ENCODE measurements around the gene KCTD17. TPM values are rescaled to one million over a fixed set of nuclear protein-coding genes. Genes with fewer than 3 reads are reported as not detected.

The KCTD17 gene
- total RNA-seq, 1 experiment from 2014 or later = 32.7 TPM

DNA sequence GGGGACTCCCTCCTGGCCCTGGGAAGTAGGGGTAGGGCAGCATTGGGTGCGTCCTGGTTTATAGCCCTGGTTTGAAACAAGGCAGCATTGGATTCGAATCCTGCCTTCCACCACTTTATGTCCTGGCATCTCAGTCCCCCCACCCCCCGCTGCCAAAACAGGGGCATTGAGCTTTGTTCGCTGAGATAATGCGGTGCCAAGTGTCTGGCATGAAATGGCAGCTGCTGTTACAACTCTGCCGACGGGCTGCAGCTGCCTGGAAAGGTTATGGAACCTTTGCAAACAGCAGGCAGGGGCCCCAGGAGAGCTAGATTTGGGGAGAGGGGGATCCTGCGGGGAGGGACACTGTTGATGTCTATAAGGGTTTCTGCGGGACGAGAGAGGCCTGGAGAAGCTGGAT, 34.2 kb upstream of the KCTD17 start:
- POLR2A ChIA-PET = no interaction called here
- H3K4me3 ChIP-seq (ENCODE audit: low read depth in 2 of 2, low read length in 2 of 2) = no peak overlapping the region
- H3K27me3 ChIP-seq (ENCODE audit: control insufficient read depth, insufficient read depth, low read length) = no peaks in the 10 kb centered on the region
- BruUV-seq (replicated peaks) = no TSS peak
- CTCF ChIA-PET = no interaction called here
- ATAC-seq (no peak), DNase-seq (ENCODE audit: low read depth, low spot score) (no peak)
- H3K36me3 ChIP-seq (ENCODE audit: control insufficient read depth, insufficient read depth, low read length) = no peaks in the 10 kb centered on the region
- intact Hi-C loops (cut with micrococcal nuclease; ENCODE audit: unreplicated experiment) (no loop called here), in situ Hi-C loops (cut with HindIII; ENCODE audit: low pct_unique_long_range_greater_than_20kb, low sequenced_read_pairs) (no loop called here)
- TF ChIP-seq TCF7L2 (IDR thresholded peaks at IDR 0.05; ENCODE audit: low read depth, low read length) = no peak
- no peak for TF ChIP-seq REST (IDR thresholded peaks at IDR 0.05; ENCODE audit: insufficient read depth in 1 of 2, low read depth in 2 of 2, low read length in 1 of 2)
- TF ChIP-seq POLR2AphosphoS5 (IDR thresholded peaks at IDR 0.05; ENCODE audit: low read depth, low read length) = no peak
- no peak for TF ChIP-seq SIN3A (IDR thresholded peaks at IDR 0.05; ENCODE audit: borderline replicate concordance, insufficient read depth, low read depth, low read length)
- TF ChIP-seq, protein P1, sequence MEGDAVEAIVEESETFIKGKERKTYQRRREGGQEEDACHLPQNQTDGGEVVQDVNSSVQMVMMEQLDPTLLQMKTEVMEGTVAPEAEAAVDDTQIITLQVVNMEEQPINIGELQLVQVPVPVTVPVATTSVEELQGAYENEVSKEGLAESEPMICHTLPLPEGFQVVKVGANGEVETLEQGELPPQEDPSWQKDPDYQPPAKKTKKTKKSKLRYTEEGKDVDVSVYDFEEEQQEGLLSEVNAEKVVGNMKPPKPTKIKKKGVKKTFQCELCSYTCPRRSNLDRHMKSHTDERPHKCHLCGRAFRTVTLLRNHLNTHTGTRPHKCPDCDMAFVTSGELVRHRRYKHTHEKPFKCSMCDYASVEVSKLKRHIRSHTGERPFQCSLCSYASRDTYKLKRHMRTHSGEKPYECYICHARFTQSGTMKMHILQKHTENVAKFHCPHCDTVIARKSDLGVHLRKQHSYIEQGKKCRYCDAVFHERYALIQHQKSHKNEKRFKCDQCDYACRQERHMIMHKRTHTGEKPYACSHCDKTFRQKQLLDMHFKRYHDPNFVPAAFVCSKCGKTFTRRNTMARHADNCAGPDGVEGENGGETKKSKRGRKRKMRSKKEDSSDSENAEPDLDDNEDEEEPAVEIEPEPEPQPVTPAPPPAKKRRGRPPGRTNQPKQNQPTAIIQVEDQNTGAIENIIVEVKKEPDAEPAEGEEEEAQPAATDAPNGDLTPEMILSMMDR (IDR thresholded peaks at IDR 0.05) = no peak
- peaks cover 5% of the 10 kb centered on the region for H3K4me1 ChIP-seq (ENCODE audit: control insufficient read depth, insufficient read depth, low read length)
- no peaks in the 10 kb centered on the region for H3K9me3 ChIP-seq (ENCODE audit: control insufficient read depth, insufficient read depth, low read depth, low read length)
- H3K27ac ChIP-seq (ENCODE audit: low read length) = no peak overlapping the region

DNA sequence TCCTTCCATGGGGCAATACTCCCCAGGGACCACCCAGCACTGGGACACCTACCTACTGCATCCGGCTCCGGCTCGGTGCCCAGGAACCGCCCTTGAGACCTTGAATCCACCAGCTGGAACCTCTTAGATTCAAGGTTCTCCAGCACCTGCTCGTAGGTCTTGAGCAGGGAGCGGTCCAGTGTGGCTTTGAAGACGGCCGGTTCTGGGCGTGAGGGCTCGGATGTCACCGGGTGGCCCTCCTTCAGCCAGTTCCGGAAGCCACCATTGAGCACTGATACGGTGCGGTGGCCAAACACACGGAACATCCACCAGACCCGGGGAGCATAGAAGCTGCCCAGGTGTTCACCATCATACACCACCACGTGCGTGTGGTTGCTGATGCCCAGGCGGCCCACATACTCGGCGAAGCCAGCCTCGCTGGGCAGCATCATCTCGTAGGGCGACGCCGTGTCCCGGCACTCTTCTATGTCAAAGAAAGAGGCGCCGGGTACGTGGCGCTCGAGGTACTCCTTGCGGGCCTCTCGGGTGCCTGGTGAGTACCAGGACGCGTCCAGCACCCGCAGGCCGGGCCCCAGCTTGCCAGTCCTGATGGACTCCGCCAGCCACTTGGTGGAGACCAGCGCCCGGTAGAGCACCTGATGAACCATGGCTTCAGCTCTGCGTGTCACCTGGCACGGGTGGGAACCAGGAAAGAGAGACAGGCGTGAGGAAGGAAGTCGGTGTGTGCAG, 33.3 kb upstream of the KCTD17 start:
- no TSS peak for BruUV-seq (replicated peaks)
- Histone ChIP-seq H3K4me1 (ENCODE audit: control insufficient read depth, insufficient read depth, low read length) (0 out of 2 replicates have a peak, but pooled peaks cover 2% of the 10 kb centered on the region), H3K9me3 (ENCODE audit: control insufficient read depth, insufficient read depth, low read depth, low read length) (no peaks in the 10 kb centered on the region), H3K27ac (ENCODE audit: low read length) (no peak overlapping the region), H3K36me3 (ENCODE audit: control insufficient read depth, insufficient read depth, low read length) (no peaks in the 10 kb centered on the region), H3K4me3 (ENCODE audit: low read depth in 2 of 2, low read length in 2 of 2) (peak overlapping the region; percentile 66 to 67), H3K27me3 (ENCODE audit: control insufficient read depth, insufficient read depth, low read length) (no peaks in the 10 kb centered on the region)
- intact Hi-C loops (cut with micrococcal nuclease; ENCODE audit: unreplicated experiment) = no loop called here
- POLR2A ChIA-PET = no interaction called here
- DNase-seq (ENCODE audit: low read depth, low spot score) = no peak
- in situ Hi-C loops (cut with HindIII; ENCODE audit: low pct_unique_long_range_greater_than_20kb, low sequenced_read_pairs) = no loop called here
- TF ChIP-seq SIN3A (IDR thresholded peaks at IDR 0.05; ENCODE audit: borderline replicate concordance, insufficient read depth, low read depth, low read length) (no peak), POLR2AphosphoS5 (IDR thresholded peaks at IDR 0.05; ENCODE audit: low read depth, low read length) (no peak), TCF7L2 (IDR thresholded peaks at IDR 0.05; ENCODE audit: low read depth, low read length) (no peak), REST (IDR thresholded peaks at IDR 0.05; ENCODE audit: insufficient read depth in 1 of 2, low read depth in 2 of 2, low read length in 1 of 2) (no peak)
- TF ChIP-seq, protein P1 (IDR thresholded peaks at IDR 0.05) = no peak
- CTCF ChIA-PET = no interaction called here
- ATAC-seq = no peak

Data from Panc1 (cell line).